GM21529 (cell line): ENCODE results near the gene SPAG16.

ENCODE experiments used
- ATAC-seq: cut with Tn5 transposase; IDR thresholded peaks from one replicate; pipeline ENCODE4 v1.9.1; 2021; ENCODE audit not compliant: unreplicated experiment

The SPAG16 gene

GRCh38 chr2:214135966-214136365, 851.7 kb downstream of the SPAG16 start:
- no peak for ATAC-seq

- ATAC-seq: no peak
These were observed 854.5 kb downstream of the SPAG16 start for GRCh38 chr2:214138779-214139178.

- no peak for ATAC-seq
These were observed 855.5 kb downstream of the SPAG16 start for GRCh38 chr2:214139630-214140284.

- ATAC-seq: no peak
These were observed 872.7 kb downstream of the SPAG16 start for GRCh38 chr2:214156971-214157370.

- ATAC-seq: no peak
These were observed 874.6 kb downstream of the SPAG16 start for GRCh38 chr2:214158851-214159250.

- ATAC-seq: no peak
These were observed 885.0 kb downstream of the SPAG16 start for GRCh38 chr2:214169281-214169680.

- no peak for ATAC-seq
These were observed 885.5 kb downstream of the SPAG16 start for GRCh38 chr2:214169736-214170135.

- ATAC-seq: no peak
These were observed 890.3 kb downstream of the SPAG16 start for GRCh38 chr2:214174563-214174962.

- ATAC-seq: no peak
These were observed 895.8 kb downstream of the SPAG16 start for GRCh38 chr2:214180071-214180470.

GRCh38 chr2:214180686-214181085, 896.4 kb downstream of the SPAG16 start:
- ATAC-seq: no peak

- no peak for ATAC-seq
These were observed 900.2 kb downstream of the SPAG16 start for GRCh38 chr2:214184461-214184860.

GRCh38 chr2:214185546-214185945, 901.3 kb downstream of the SPAG16 start:
- ATAC-seq: no peak

GRCh38 chr2:214192711-214193110, 908.4 kb downstream of the SPAG16 start:
- ATAC-seq: no peak

GRCh38 chr2:214193943-214194342, 909.7 kb downstream of the SPAG16 start:
- no peak for ATAC-seq

- no peak for ATAC-seq
These were observed 912.0 kb downstream of the SPAG16 start for GRCh38 chr2:214196260-214196659.

GRCh38 chr2:214201892-214202291, 917.6 kb downstream of the SPAG16 start:
- no peak for ATAC-seq

GRCh38 chr2:214203214-214203613, 919.0 kb downstream of the SPAG16 start:
- no peak for ATAC-seq

- ATAC-seq: no peak
These were observed 919.6 kb downstream of the SPAG16 start for GRCh38 chr2:214203744-214204289.

GRCh38 chr2:214215107-214215506, 930.8 kb downstream of the SPAG16 start:
- no peak for ATAC-seq

- no peak for ATAC-seq
These were observed 932.9 kb downstream of the SPAG16 start for GRCh38 chr2:214217136-214217535.

- no peak for ATAC-seq
These were observed 933.3 kb downstream of the SPAG16 start for GRCh38 chr2:214217599-214217998.

GRCh38 chr2:214220251-214220650, 936.0 kb downstream of the SPAG16 start:
- ATAC-seq: no peak

GRCh38 chr2:214226061-214226460, 941.8 kb downstream of the SPAG16 start:
- ATAC-seq: no peak
